Skeletal muscle tissue (tissue), 4 donors: ENCODE results near the gene SPRR4. TPM values are rescaled to one million over a fixed set of nuclear protein-coding genes. Genes with fewer than 3 reads are reported as not detected.

Source experiments
- H3K27ac ChIP-seq: one replicate; pipeline ENCODE4 v1.7.0; 2013; ENCODE audit warnings: mild to moderate bottlenecking, low read depth, low read length, inconsistent platforms
- H3K27me3 ChIP-seq, 3 donors: one replicate each; pipeline ENCODE4 v1.7.0; 2013; ENCODE audit warnings: low read length in 3 of 3; ENCODE audit not compliant: control insufficient read depth in 3 of 3, insufficient read depth in 3 of 3
- H3K36me3 ChIP-seq, 3 donors: one replicate each; pipeline ENCODE4 v1.7.0; 2013; ENCODE audit warnings: low read length in 3 of 3; ENCODE audit not compliant: control insufficient read depth in 3 of 3, insufficient read depth in 3 of 3
- H3K4me1 ChIP-seq, 3 donors: one replicate each; pipeline ENCODE4 v1.7.0; 2013; ENCODE audit warnings: low read length in 3 of 3, mild to moderate bottlenecking in 3 of 3; ENCODE audit not compliant: control insufficient read depth in 3 of 3, insufficient read depth in 3 of 3
- H3K4me3 ChIP-seq, 3 donors: one replicate each; pipeline ENCODE4 v1.7.0; 2013; ENCODE audit warnings: low read length in 3 of 3
- H3K9ac ChIP-seq, 3 donors: one replicate each; pipeline ENCODE4 v1.7.0; 2013; ENCODE audit warnings: low read length in 3 of 3, mild to moderate bottlenecking in 3 of 3, moderate library complexity in 2 of 3, low read depth in 1 of 3
- H3K9me3 ChIP-seq, 3 donors: one replicate each; pipeline ENCODE4 v1.7.0; 2013; ENCODE audit warnings: low read length in 3 of 3; ENCODE audit not compliant: control insufficient read depth in 3 of 3
- total RNA-seq: library from RNA; depleted of rRNA; stranded (reverse); fragments of >200 nt; gene quantifications from one replicate; pipeline ENCODE4 v1.2.3, GENCODE V29; 2014
- donor health status: Osteomylitis.

The SPRR4 gene
- total RNA-seq = not detected

- Histone ChIP-seq H3K4me3 (no peak within 1 kb of the TSS), H3K27me3 (peaks cover 0 to 3% (median 0%) of the 10 kb centered on the region in 3 donors), H3K9ac (no peak within 1 kb of the TSS), H3K27ac (no peak within 1 kb of the TSS), H3K36me3 (no peaks in the 10 kb centered on the region), H3K9me3 (no peaks in the 10 kb centered on the region), H3K4me1 (no peaks in the 10 kb centered on the region)
These were observed at the start of gene SPRR4 for GRCh38 chr1:152970495-152970894. Gene SPRR4 (plus strand): TSS chr1:152970648. CDS start chr1:152971891, 1,243 bp downstream.

GRCh38 chr1:152924191-152924590 lies 46.3 kb upstream of the SPRR4 start:
- Histone ChIP-seq H3K27me3 (no peaks in the 10 kb centered on the region), H3K36me3 (no peaks in the 10 kb centered on the region), H3K4me3 (no peak overlapping the region), H3K27ac (no peak overlapping the region), H3K4me1 (no peaks in the 10 kb centered on the region), H3K9ac (no peak overlapping the region), H3K9me3 (peaks cover 0 to 2% (median 0%) of the 10 kb centered on the region in 3 donors)

GRCh38 chr1:152926091-152926490 lies 44.4 kb upstream of the SPRR4 start:
- peaks cover 0 to 2% (median 0%) of the 10 kb centered on the region in 3 donors for H3K9me3 ChIP-seq
- no peak overlapping the region for H3K27ac ChIP-seq
- H3K27me3 ChIP-seq = no peaks in the 10 kb centered on the region
- no peaks in the 10 kb centered on the region for H3K4me1 ChIP-seq
- H3K36me3 ChIP-seq = no peaks in the 10 kb centered on the region
- H3K9ac ChIP-seq = no peak overlapping the region
- no peak overlapping the region for H3K4me3 ChIP-seq

- peaks cover 0 to 2% (median 0%) of the 10 kb centered on the region in 3 donors for H3K9me3 ChIP-seq
- H3K27me3 ChIP-seq = no peaks in the 10 kb centered on the region
- H3K36me3 ChIP-seq = no peaks in the 10 kb centered on the region
- no peaks in the 10 kb centered on the region for H3K4me1 ChIP-seq
- no peak overlapping the region for H3K9ac ChIP-seq
- no peak overlapping the region for H3K27ac ChIP-seq
- no peak overlapping the region for H3K4me3 ChIP-seq
These were observed 41.8 kb upstream of the SPRR4 start for GRCh38 chr1:152928671-152929070.

- no peaks in the 10 kb centered on the region for H3K27me3 ChIP-seq
- no peak overlapping the region for H3K9ac ChIP-seq
- H3K36me3 ChIP-seq = no peaks in the 10 kb centered on the region
- H3K4me3 ChIP-seq = no peak overlapping the region
- H3K4me1 ChIP-seq = no peaks in the 10 kb centered on the region
- H3K27ac ChIP-seq = no peak overlapping the region
- peaks cover 0 to 2% (median 0%) of the 10 kb centered on the region in 3 donors for H3K9me3 ChIP-seq
These were observed 38.2 kb upstream of the SPRR4 start for GRCh38 chr1:152932170-152932811.

GRCh38 chr1:152933196-152933595 lies 37.3 kb upstream of the SPRR4 start:
- Histone ChIP-seq H3K36me3 (no peaks in the 10 kb centered on the region), H3K4me3 (no peak overlapping the region), H3K9ac (no peak overlapping the region)

GRCh38 chr1:152940614-152941013 lies 29.8 kb upstream of the SPRR4 start:
- no peak overlapping the region for H3K9ac ChIP-seq
- H3K9me3 ChIP-seq = peaks cover 0 to 2% (median 0%) of the 10 kb centered on the region in 3 donors
- H3K4me1 ChIP-seq = no peaks in the 10 kb centered on the region
- H3K36me3 ChIP-seq = no peaks in the 10 kb centered on the region
- H3K27ac ChIP-seq = no peak overlapping the region
- H3K27me3 ChIP-seq = no peaks in the 10 kb centered on the region
- H3K4me3 ChIP-seq = no peak overlapping the region

More at GRCh38 chr1:152933196-152933595, 37.3 kb upstream of the SPRR4 start:
- Histone ChIP-seq H3K4me1 (no peaks in the 10 kb centered on the region), H3K27me3 (no peaks in the 10 kb centered on the region), H3K27ac (no peak overlapping the region), H3K9me3 (peaks cover 0 to 2% (median 0%) of the 10 kb centered on the region in 3 donors)

- peaks cover 0 to 2% (median 0%) of the 10 kb centered on the region in 3 donors for H3K9me3 ChIP-seq
- H3K27ac ChIP-seq = no peak overlapping the region
- no peaks in the 10 kb centered on the region for H3K36me3 ChIP-seq
- H3K27me3 ChIP-seq = no peaks in the 10 kb centered on the region
- no peak overlapping the region for H3K4me3 ChIP-seq
- H3K4me1 ChIP-seq = no peaks in the 10 kb centered on the region
- no peak overlapping the region for H3K9ac ChIP-seq
These were observed 29.3 kb upstream of the SPRR4 start for GRCh38 chr1:152941037-152941711.

GRCh38 chr1:152942161-152942560 lies 28.3 kb upstream of the SPRR4 start:
- H3K36me3 ChIP-seq = no peaks in the 10 kb centered on the region
- H3K27ac ChIP-seq = no peak overlapping the region
- no peak overlapping the region for H3K9ac ChIP-seq
- H3K27me3 ChIP-seq = no peaks in the 10 kb centered on the region
- H3K4me1 ChIP-seq = no peaks in the 10 kb centered on the region
- peaks cover 0 to 2% (median 0%) of the 10 kb centered on the region in 3 donors for H3K9me3 ChIP-seq
- no peak overlapping the region for H3K4me3 ChIP-seq

GRCh38 chr1:152946248-152946647 lies 24.2 kb upstream of the SPRR4 start:
- Histone ChIP-seq H3K4me1 (no peaks in the 10 kb centered on the region), H3K36me3 (no peaks in the 10 kb centered on the region), H3K27me3 (no peaks in the 10 kb centered on the region), H3K9ac (no peak overlapping the region), H3K4me3 (no peak overlapping the region), H3K27ac (no peak overlapping the region), H3K9me3 (peaks cover 0 to 2% (median 0%) of the 10 kb centered on the region in 3 donors)
